ENCODE results near the gene ATP2B2. TPM values are rescaled to one million over a fixed set of nuclear protein-coding genes. Genes with fewer than 3 reads are reported as not detected.

ATP2B2 gene
- total RNA-seq, 1 experiment from 2014 or later, result not detected

- DNase-seq (ENCODE audit: low read depth, low spot score) (no peak), ATAC-seq (no peak)
- Histone ChIP-seq H3K4me1 (ENCODE audit: control insufficient read depth in 1 of 2, insufficient read depth in 2 of 2, low read length in 2 of 2) (no peaks in the 10 kb centered on the region), H3K27me3 (ENCODE audit: insufficient read depth, low read length) (peaks cover 45% of the 10 kb centered on the region; the same call in 1 of the 2 replicates), H4K20me1 (ENCODE audit: insufficient read depth) (no peaks in the 10 kb centered on the region), H3K79me2 (ENCODE audit: insufficient read depth, low read length) (no peaks in the 10 kb centered on the region), H3K9me3 (ENCODE audit: control insufficient read depth in 1 of 2, insufficient read depth in 1 of 2, low read depth in 1 of 2, low read length in 2 of 2) (no peaks in the 10 kb centered on the region), H3K27ac (ENCODE audit: low read depth, low read length) (no peak overlapping the region), H2AFZ (ENCODE audit: low read depth, low read length, poor library complexity, severe bottlenecking) (no peak overlapping the region), H3K9me2 (ENCODE audit: insufficient read depth) (no peaks in the 10 kb centered on the region), H3K9ac (ENCODE audit: low read length) (no peak overlapping the region), H3K36me3 (ENCODE audit: control insufficient read depth in 1 of 2, insufficient read depth in 2 of 2, low read length in 2 of 2) (no peaks in the 10 kb centered on the region), H3K4me3 (replicated peaks in 1 of 2; ENCODE audit: low read depth in 1 of 2, low read length in 2 of 2) (no peak overlapping the region), H3K4me2 (ENCODE audit: low read length) (no peak overlapping the region)
- no TSS peak for BruUV-seq (replicated peaks)
- TF ChIP-seq SIN3A (IDR thresholded peaks at IDR 0.05; ENCODE audit: low read depth), result no peak
- no peak for TF ChIP-seq ELF1 (IDR thresholded peaks at IDR 0.05; ENCODE audit: borderline replicate concordance, low read depth)
- intact Hi-C loops (cut with micrococcal nuclease), result no loop called here
- CTCF ChIA-PET, result interaction anchor here (2.5 kb wide), 1 partner anchor 8 kb away, joined by 11 read pairs; no protein-coding TSS in a partner anchor
- POLR2A ChIA-PET, result no interaction called here
- RAD21 ChIA-PET (ENCODE audit: low non-redundant PET in 1 of 2, low total read pairs in 2 of 2, uncharacterized antibody in 2 of 2, unreplicated experiment in 2 of 2), result no interaction called here
Observed at GRCh38 chr3:10330319-10330718, 175.1 kb downstream of the ATP2B2 start.

GRCh38 chr3:10329495-10330015 is 175.8 kb downstream of the ATP2B2 start:
- ChIA-PET POLR2A (no interaction called here), RAD21 (ENCODE audit: low non-redundant PET in 1 of 2, low total read pairs in 2 of 2, uncharacterized antibody in 2 of 2, unreplicated experiment in 2 of 2) (no interaction called here), CTCF (no interaction called here)
- ATAC-seq, result no peak
- DNase-seq (ENCODE audit: low read depth, low spot score), result no peak
- H3K9ac ChIP-seq (ENCODE audit: low read length), result no peak overlapping the region
- no peak overlapping the region for H3K27ac ChIP-seq (ENCODE audit: low read depth, low read length)
- H3K36me3 ChIP-seq (ENCODE audit: control insufficient read depth in 1 of 2, insufficient read depth in 2 of 2, low read length in 2 of 2), result no peaks in the 10 kb centered on the region
- no TSS peak for BruUV-seq (replicated peaks)
- H3K4me3 ChIP-seq (replicated peaks in 1 of 2; ENCODE audit: low read depth in 1 of 2, low read length in 2 of 2), result no peak overlapping the region
- H3K79me2 ChIP-seq (ENCODE audit: insufficient read depth, low read length), result no peaks in the 10 kb centered on the region
- H2AFZ ChIP-seq (ENCODE audit: low read depth, low read length, poor library complexity, severe bottlenecking), result no peak overlapping the region
- no peaks in the 10 kb centered on the region for H4K20me1 ChIP-seq (ENCODE audit: insufficient read depth)
- TF ChIP-seq SIN3A (IDR thresholded peaks at IDR 0.05; ENCODE audit: low read depth) (no peak), SRF (IDR thresholded peaks at IDR 0.05; ENCODE audit: low read depth) (no peak), EZH2phosphoT487 (IDR thresholded peaks at IDR 0.05; ENCODE audit: borderline replicate concordance) (no peak), ELF1 (IDR thresholded peaks at IDR 0.05; ENCODE audit: borderline replicate concordance, low read depth) (no peak), CBX3 (IDR thresholded peaks at IDR 0.05; ENCODE audit: low read depth) (no peak)
- intact Hi-C loops (cut with micrococcal nuclease), result no loop called here
- H3K27me3 ChIP-seq (ENCODE audit: insufficient read depth, low read length), result peaks cover 45% of the 10 kb centered on the region; the same call in 1 of the 2 replicates
- H3K9me3 ChIP-seq (ENCODE audit: control insufficient read depth in 1 of 2, insufficient read depth in 1 of 2, low read depth in 1 of 2, low read length in 2 of 2), result no peaks in the 10 kb centered on the region
- no peaks in the 10 kb centered on the region for H3K9me2 ChIP-seq (ENCODE audit: insufficient read depth)
- no peak overlapping the region for H3K4me2 ChIP-seq (ENCODE audit: low read length)
- no peaks in the 10 kb centered on the region for H3K4me1 ChIP-seq (ENCODE audit: control insufficient read depth in 1 of 2, insufficient read depth in 2 of 2, low read length in 2 of 2)

Data from HCT116 (cell line).